ENCODE measurements around the gene CAMK1D.

- TF ChIP-seq CTCF (IDR thresholded peaks at IDR 0.05) = no peak
- TF ChIP-seq POLR2A (IDR thresholded peaks at IDR 0.05) = no peak
Observed at GRCh38 chr10:12637649-12638048, 288.3 kb downstream of the CAMK1D start.
